Measurements from ENCODE around the gene PNKP. TPM values are rescaled to one million over a fixed set of nuclear protein-coding genes. Genes with fewer than 3 reads are reported as not detected.

Gene PNKP
- total RNA-seq, 1 experiment from 2014 or later = 130 TPM

DNA sequence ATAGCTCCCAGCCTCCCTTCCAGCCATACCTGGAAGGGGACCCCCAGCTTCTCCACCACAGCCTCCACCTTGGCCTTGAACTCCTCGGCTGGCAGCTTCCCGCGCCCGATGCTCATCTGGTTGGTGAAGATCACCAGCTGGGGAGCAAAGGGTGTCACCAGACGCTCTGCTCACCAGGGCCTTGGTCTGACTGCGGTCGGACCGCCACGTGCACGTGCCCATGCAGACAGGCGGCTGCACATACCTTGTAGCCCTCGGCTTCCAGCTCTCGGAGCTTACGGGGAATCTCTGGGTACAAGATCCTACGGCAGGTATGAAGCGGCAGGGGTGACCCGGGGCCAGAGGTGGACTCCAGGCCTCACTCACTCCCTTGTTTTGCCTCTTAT lies 3.4 kb downstream of the PNKP start:
- no peak for DNase-seq (ENCODE audit: low spot score)
- Histone ChIP-seq H3K9me3 (ENCODE audit: low read depth, low read length, poor library complexity, severe bottlenecking) (no peaks in the 10 kb centered on the region), H3K4me1 (ENCODE audit: insufficient read depth, low read length, poor library complexity, severe bottlenecking) (peaks cover 30% of the 10 kb centered on the region), H3K4me3 (ENCODE audit: low read depth, low read length, poor library complexity, severe bottlenecking) (no peak overlapping the region), H3K27ac (ENCODE audit: low read depth, low read length, poor library complexity, severe bottlenecking) (no peak overlapping the region), H3K27me3 (replicated peaks; ENCODE audit: insufficient read depth, low read depth, low read length, poor library complexity) (no peaks in the 10 kb centered on the region), H3K36me3 (ENCODE audit: insufficient read depth, low read length, poor library complexity, severe bottlenecking) (peaks cover 56% of the 10 kb centered on the region)
- TF ChIP-seq EZH2 (IDR thresholded peaks at IDR 0.05; ENCODE audit: borderline replicate concordance, low read depth, low read length, poor library complexity, severe bottlenecking) (no peak), CTCF (conservative IDR thresholded peaks at IDR 0.05; ENCODE audit: low read depth, low read length) (no peak)
- CTCF ChIA-PET = no interaction called here
- POLR2A ChIA-PET (ENCODE audit: low non-redundant PET) = no interaction called here
- intact Hi-C loops (cut with micrococcal nuclease; ENCODE audit: unreplicated experiment) = no loop called here
- BruUV-seq (replicated peaks) = no TSS peak

- Histone ChIP-seq H3K4me3 (ENCODE audit: low read depth, low read length, poor library complexity, severe bottlenecking) (no peak overlapping the region), H3K4me1 (ENCODE audit: insufficient read depth, low read length, poor library complexity, severe bottlenecking) (peaks cover 26% of the 10 kb centered on the region), H3K9me3 (ENCODE audit: low read depth, low read length, poor library complexity, severe bottlenecking) (no peaks in the 10 kb centered on the region), H3K36me3 (ENCODE audit: insufficient read depth, low read length, poor library complexity, severe bottlenecking) (peaks cover 62% of the 10 kb centered on the region), H3K27me3 (replicated peaks; ENCODE audit: insufficient read depth, low read depth, low read length, poor library complexity) (no peaks in the 10 kb centered on the region), H3K27ac (ENCODE audit: low read depth, low read length, poor library complexity, severe bottlenecking) (peak overlapping the region; percentile 20)
- no peak for DNase-seq (ENCODE audit: low spot score)
- no peak for TF ChIP-seq CTCF (conservative IDR thresholded peaks at IDR 0.05; ENCODE audit: low read depth, low read length)
- no peak for TF ChIP-seq EZH2 (IDR thresholded peaks at IDR 0.05; ENCODE audit: borderline replicate concordance, low read depth, low read length, poor library complexity, severe bottlenecking)
- intact Hi-C loops (cut with micrococcal nuclease; ENCODE audit: unreplicated experiment) = no loop called here
- ChIA-PET CTCF (no interaction called here), POLR2A (ENCODE audit: low non-redundant PET) (no interaction called here)
- no TSS peak for BruUV-seq (replicated peaks)
Observed at GRCh38 chr19:49863254-49863934, 4.0 kb downstream of the PNKP start.

- Histone ChIP-seq H3K4me3 (ENCODE audit: low read depth, low read length, poor library complexity, severe bottlenecking) (no peak overlapping the region), H3K9me3 (ENCODE audit: low read depth, low read length, poor library complexity, severe bottlenecking) (no peaks in the 10 kb centered on the region), H3K36me3 (ENCODE audit: insufficient read depth, low read length, poor library complexity, severe bottlenecking) (peaks cover 69% of the 10 kb centered on the region), H3K27me3 (replicated peaks; ENCODE audit: insufficient read depth, low read depth, low read length, poor library complexity) (no peaks in the 10 kb centered on the region), H3K27ac (ENCODE audit: low read depth, low read length, poor library complexity, severe bottlenecking) (peak overlapping the region; percentile 20), H3K4me1 (ENCODE audit: insufficient read depth, low read length, poor library complexity, severe bottlenecking) (peaks cover 23% of the 10 kb centered on the region)
- ChIA-PET CTCF (no interaction called here), POLR2A (ENCODE audit: low non-redundant PET) (no interaction called here)
- intact Hi-C loops (cut with micrococcal nuclease; ENCODE audit: unreplicated experiment) = no loop called here
- BruUV-seq (replicated peaks) = no TSS peak
- TF ChIP-seq EZH2 (IDR thresholded peaks at IDR 0.05; ENCODE audit: borderline replicate concordance, low read depth, low read length, poor library complexity, severe bottlenecking) (no peak), CTCF (conservative IDR thresholded peaks at IDR 0.05; ENCODE audit: low read depth, low read length) (peak; percentile 56)
- DNase-seq (ENCODE audit: low spot score) = peak; percentile 66
Observed at GRCh38 chr19:49862391-49863253, 4.8 kb downstream of the PNKP start.
